Fibroblast of lung (primary cell): ENCODE measurements around the gene NEUROG1.

Experiments
- CTCF ChIP-seq, 2 donors: IDR thresholded peaks in 1 of 2; conservative IDR thresholded peaks in 1 of 2; 1 replicate in 1 of 2; 2 replicates in 1 of 2; pipeline ENCODE4 v1.5.1; 2011 to 2012; ENCODE audit warnings: low read length in 2 of 2, control low read depth in 1 of 2, inconsistent platforms in 1 of 2, low read depth in 1 of 2, mild to moderate bottlenecking in 1 of 2
- EZH2 ChIP-seq: IDR thresholded peaks from 2 replicates; pipeline ENCODE4 v1.5.1; 2012; ENCODE audit warnings: low read length, control low read depth, mild to moderate bottlenecking; ENCODE audit errors: missing control alignments

DNA sequence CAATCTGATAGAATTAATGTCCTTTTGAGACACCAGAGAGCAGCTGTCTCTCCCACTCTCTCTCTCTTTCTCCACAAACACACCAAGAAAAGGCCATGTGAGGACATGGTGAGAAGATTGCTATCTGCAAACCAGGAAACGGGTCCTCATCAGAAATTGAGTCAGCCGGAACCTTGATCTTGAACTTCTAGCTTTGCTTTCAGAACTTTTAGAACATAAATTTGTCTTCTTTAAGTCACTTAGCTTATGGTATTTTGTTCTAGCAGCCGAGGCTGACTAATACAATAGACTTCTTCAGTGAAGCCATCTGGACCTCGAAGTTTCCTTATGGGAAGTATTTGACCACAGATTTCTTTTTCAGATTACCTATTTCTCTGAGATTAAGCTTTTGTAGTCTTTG, 18.1 kb downstream of the NEUROG1 start:
- TF ChIP-seq CTCF (conservative IDR thresholded peaks at IDR 0.05 in 1 of 2, IDR thresholded peaks at IDR 0.05 in 1 of 2; ENCODE audit: low read depth in 1 of 2, low read length in 2 of 2): no peak
- TF ChIP-seq EZH2: no peak
